Breast epithelium (tissue), 3 donors: ENCODE results near the gene MVB12B.

Experiments
- POLR2AphosphoS5 ChIP-seq, 3 donors: sonication (generic); formaldehyde crosslinking; IDR thresholded peaks; one replicate each; pipeline ENCODE4 v1.6.1; 2017; ENCODE audit warnings: antibody characterized with exemption in 3 of 3
- TF ChIP-seq, protein P1 (sequence below), 3 donors: fragments of 450-650 bp; IDR thresholded peaks; one replicate each; pipeline ENCODE4 v1.5.1; 2016 to 2017; ENCODE audit warnings: antibody characterized with exemption in 3 of 3, mild to moderate bottlenecking in 3 of 3, moderate library complexity in 3 of 3

DNA sequence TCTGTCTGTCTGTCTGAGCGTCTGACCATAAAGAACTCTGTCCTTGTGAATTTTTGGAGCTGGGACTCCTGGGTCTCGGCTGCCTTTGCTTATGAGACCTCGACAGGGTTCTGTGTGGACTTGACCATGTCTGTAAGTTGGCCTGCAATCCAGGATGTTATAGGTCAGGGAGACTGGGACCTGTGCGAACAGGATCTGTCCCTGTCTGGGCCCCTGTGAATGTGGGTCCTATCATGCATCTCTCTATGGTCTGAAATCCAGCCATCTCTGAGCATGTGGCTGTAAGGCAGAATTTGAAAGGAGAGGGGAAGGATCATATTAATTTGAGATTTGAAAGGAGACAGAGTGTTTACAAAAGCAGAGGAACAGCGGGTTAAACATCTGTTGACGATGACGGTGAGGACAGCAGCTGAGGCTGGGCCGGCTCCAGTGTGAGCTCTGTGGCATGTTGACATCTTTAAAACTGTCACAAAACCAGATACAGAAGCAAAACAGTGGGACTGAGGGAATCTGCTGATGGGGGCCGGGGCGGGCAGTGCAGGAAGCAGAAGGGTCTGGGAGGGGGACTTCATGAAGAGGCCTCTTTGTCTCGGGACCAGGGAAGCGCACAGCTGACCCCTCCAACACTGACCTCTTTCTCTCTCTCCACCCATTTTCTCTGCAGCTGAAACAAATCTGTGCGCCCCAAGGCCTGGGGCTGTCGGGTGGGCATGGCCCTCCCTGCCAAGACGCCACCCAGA is 19.1 kb upstream of the MVB12B start:
- TF ChIP-seq, protein P1, sequence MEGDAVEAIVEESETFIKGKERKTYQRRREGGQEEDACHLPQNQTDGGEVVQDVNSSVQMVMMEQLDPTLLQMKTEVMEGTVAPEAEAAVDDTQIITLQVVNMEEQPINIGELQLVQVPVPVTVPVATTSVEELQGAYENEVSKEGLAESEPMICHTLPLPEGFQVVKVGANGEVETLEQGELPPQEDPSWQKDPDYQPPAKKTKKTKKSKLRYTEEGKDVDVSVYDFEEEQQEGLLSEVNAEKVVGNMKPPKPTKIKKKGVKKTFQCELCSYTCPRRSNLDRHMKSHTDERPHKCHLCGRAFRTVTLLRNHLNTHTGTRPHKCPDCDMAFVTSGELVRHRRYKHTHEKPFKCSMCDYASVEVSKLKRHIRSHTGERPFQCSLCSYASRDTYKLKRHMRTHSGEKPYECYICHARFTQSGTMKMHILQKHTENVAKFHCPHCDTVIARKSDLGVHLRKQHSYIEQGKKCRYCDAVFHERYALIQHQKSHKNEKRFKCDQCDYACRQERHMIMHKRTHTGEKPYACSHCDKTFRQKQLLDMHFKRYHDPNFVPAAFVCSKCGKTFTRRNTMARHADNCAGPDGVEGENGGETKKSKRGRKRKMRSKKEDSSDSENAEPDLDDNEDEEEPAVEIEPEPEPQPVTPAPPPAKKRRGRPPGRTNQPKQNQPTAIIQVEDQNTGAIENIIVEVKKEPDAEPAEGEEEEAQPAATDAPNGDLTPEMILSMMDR (IDR thresholded peaks at IDR 0.05), result no peak
- no peak for TF ChIP-seq POLR2AphosphoS5 (IDR thresholded peaks at IDR 0.05)
